Right lobe of liver (tissue), 4 donors: ENCODE data around the gene WWC1.

ENCODE experiments used
- POLR2A ChIP-seq: fragments of 450-650 bp; IDR thresholded peaks from one replicate; pipeline ENCODE4 v1.6.1; 2017; ENCODE audit warnings: antibody characterized with exemption, mild to moderate bottlenecking
- TF ChIP-seq, protein P1 (sequence below), 4 donors: fragments of 200-600 bp in 3 of 4; fragments of 450-650 bp in 1 of 4; IDR thresholded peaks; one replicate each; pipeline versions ENCODE4 v1.5.1 to v1.8.0; 2016 to 2022; ENCODE audit warnings: antibody characterized with exemption in 4 of 4, mild to moderate bottlenecking in 2 of 4
- donor health status: DM: no; HTN: no; CAD: no.
- donor health status: DM: no; HTN: no; CAD: no.
- donor health status: DM: no; HTN: yes; CAD: no.

GRCh38 chr5:168301593-168302390, 10.3 kb downstream of the WWC1 start:
- TF ChIP-seq, protein P1, sequence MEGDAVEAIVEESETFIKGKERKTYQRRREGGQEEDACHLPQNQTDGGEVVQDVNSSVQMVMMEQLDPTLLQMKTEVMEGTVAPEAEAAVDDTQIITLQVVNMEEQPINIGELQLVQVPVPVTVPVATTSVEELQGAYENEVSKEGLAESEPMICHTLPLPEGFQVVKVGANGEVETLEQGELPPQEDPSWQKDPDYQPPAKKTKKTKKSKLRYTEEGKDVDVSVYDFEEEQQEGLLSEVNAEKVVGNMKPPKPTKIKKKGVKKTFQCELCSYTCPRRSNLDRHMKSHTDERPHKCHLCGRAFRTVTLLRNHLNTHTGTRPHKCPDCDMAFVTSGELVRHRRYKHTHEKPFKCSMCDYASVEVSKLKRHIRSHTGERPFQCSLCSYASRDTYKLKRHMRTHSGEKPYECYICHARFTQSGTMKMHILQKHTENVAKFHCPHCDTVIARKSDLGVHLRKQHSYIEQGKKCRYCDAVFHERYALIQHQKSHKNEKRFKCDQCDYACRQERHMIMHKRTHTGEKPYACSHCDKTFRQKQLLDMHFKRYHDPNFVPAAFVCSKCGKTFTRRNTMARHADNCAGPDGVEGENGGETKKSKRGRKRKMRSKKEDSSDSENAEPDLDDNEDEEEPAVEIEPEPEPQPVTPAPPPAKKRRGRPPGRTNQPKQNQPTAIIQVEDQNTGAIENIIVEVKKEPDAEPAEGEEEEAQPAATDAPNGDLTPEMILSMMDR (IDR thresholded peaks at IDR 0.05): no peak
- peak; percentile 7 for TF ChIP-seq POLR2A
